Liver (tissue), 9 donors: ENCODE data around the gene CDC7. TPM values are rescaled to one million over a fixed set of nuclear protein-coding genes. Genes with fewer than 3 reads are reported as not detected.

Experiments used
- DNase-seq: peaks from one replicate; pipeline ENCODE4 v3.0.0-alpha.2; 2017; ENCODE audit warnings: low spot score
- H3K27ac ChIP-seq, 2 donors: one replicate each; pipeline ENCODE4 v1.7.0; 2013; ENCODE audit warnings: inconsistent platforms in 2 of 2, low read length in 2 of 2, control low read depth in 1 of 2, low read depth in 1 of 2, mild to moderate bottlenecking in 1 of 2
- H3K27me3 ChIP-seq, 4 donors: one replicate each; pipeline versions ENCODE4 v1.6.1 to v1.7.0; 2013; ENCODE audit warnings: low read length in 3 of 4, inconsistent platforms in 1 of 4, mild to moderate bottlenecking in 1 of 4, moderate library complexity in 1 of 4; ENCODE audit not compliant: control insufficient read depth in 4 of 4, insufficient read depth in 4 of 4
- H3K36me3 ChIP-seq, 4 donors: one replicate each; pipeline versions ENCODE4 v1.6.1 to v1.7.0; 2013; ENCODE audit warnings: low read length in 3 of 4, mild to moderate bottlenecking in 3 of 4, low read depth in 1 of 4, moderate library complexity in 1 of 4; ENCODE audit not compliant: control insufficient read depth in 4 of 4, insufficient read depth in 3 of 4
- H3K4me1 ChIP-seq, 4 donors: one replicate each; pipeline versions ENCODE4 v1.6.1 to v1.7.0; 2013; ENCODE audit warnings: low read length in 3 of 4, mild to moderate bottlenecking in 3 of 4, moderate library complexity in 1 of 4; ENCODE audit not compliant: control insufficient read depth in 4 of 4, insufficient read depth in 4 of 4
- H3K4me3 ChIP-seq, 3 donors: one replicate each; pipeline versions ENCODE4 v1.6.1 to v1.7.0; 2013; ENCODE audit warnings: low read length in 3 of 3, control low read depth in 1 of 3, low read depth in 1 of 3, mild to moderate bottlenecking in 1 of 3
- H3K9ac ChIP-seq, 2 donors: one replicate each; pipeline ENCODE4 v1.7.0; 2013; ENCODE audit warnings: low read length in 2 of 2, mild to moderate bottlenecking in 2 of 2, moderate library complexity in 2 of 2, control low read depth in 1 of 2, low read depth in 1 of 2
- H3K9me3 ChIP-seq, 4 donors: one replicate each; pipeline versions ENCODE4 v1.6.1 to v1.7.0; 2013; ENCODE audit warnings: low read length in 3 of 4; ENCODE audit not compliant: control insufficient read depth in 4 of 4
- ATF3 ChIP-seq: IDR thresholded peaks from 2 replicates; pipeline ENCODE4 v1.6.1; 2016; ENCODE audit warnings: antibody characterized with exemption
- CTCF ChIP-seq: fragments of 150-350 bp; IDR thresholded peaks from 2 replicates; pipeline ENCODE4 v1.5.1; 2017; ENCODE audit warnings: improper control_type of control experiment, low read depth, low read length; ENCODE audit not compliant: missing input control
- EGR1 ChIP-seq, 2 donors: IDR thresholded peaks; 2 replicates each; pipeline ENCODE4 v1.6.1; 2016 to 2018; ENCODE audit warnings: antibody characterized with exemption in 2 of 2, low read depth in 2 of 2
- FOXA1 ChIP-seq: IDR thresholded peaks from 2 replicates; pipeline ENCODE4 v1.6.1; 2016; ENCODE audit warnings: antibody characterized with exemption
- FOXA2 ChIP-seq: IDR thresholded peaks from 2 replicates; pipeline ENCODE4 v1.6.1; 2016; ENCODE audit warnings: antibody characterized with exemption
- GABPA ChIP-seq, 2 donors: IDR thresholded peaks in 1 of 2; conservative IDR thresholded peaks in 1 of 2; 2 replicates each; pipeline ENCODE4 v1.6.1; 2016; ENCODE audit warnings: antibody characterized with exemption in 2 of 2, mild to moderate bottlenecking in 1 of 2, moderate library complexity in 1 of 2
- HNF4A ChIP-seq, 2 donors: conservative IDR thresholded peaks; 2 replicates each; pipeline ENCODE4 v1.6.1; 2016; ENCODE audit warnings: antibody characterized with exemption in 2 of 2, mild to moderate bottlenecking in 2 of 2
- HNF4G ChIP-seq: IDR thresholded peaks from 2 replicates; pipeline ENCODE4 v1.6.1; 2016; ENCODE audit warnings: antibody characterized with exemption
- JUND ChIP-seq, 2 donors: IDR thresholded peaks; 2 replicates each; pipeline ENCODE4 v1.6.1; 2016; ENCODE audit warnings: antibody characterized with exemption in 2 of 2
- MAX ChIP-seq: IDR thresholded peaks from 2 replicates; pipeline ENCODE4 v1.6.1; 2016; ENCODE audit warnings: antibody characterized with exemption
- NR2F2 ChIP-seq: IDR thresholded peaks from 2 replicates; pipeline ENCODE4 v1.6.1; 2016; ENCODE audit warnings: antibody characterized with exemption
- RAD21 ChIP-seq, 2 donors: IDR thresholded peaks; 2 replicates each; pipeline ENCODE4 v1.6.1; 2016; ENCODE audit warnings: antibody characterized with exemption in 2 of 2, mild to moderate bottlenecking in 2 of 2
- REST ChIP-seq: IDR thresholded peaks from 2 replicates; pipeline ENCODE4 v1.6.1; 2016; ENCODE audit warnings: antibody characterized with exemption, mild to moderate bottlenecking
- RXRA ChIP-seq, 2 donors: IDR thresholded peaks; 2 replicates each; pipeline ENCODE4 v1.6.1; 2017 to 2018; ENCODE audit warnings: antibody characterized with exemption in 2 of 2, mild to moderate bottlenecking in 1 of 2
- SP1 ChIP-seq: IDR thresholded peaks from 2 replicates; pipeline ENCODE4 v1.6.1; 2018; ENCODE audit warnings: antibody characterized with exemption, mild to moderate bottlenecking
- TAF1 ChIP-seq: conservative IDR thresholded peaks from 2 replicates; pipeline ENCODE4 v1.6.1; 2016; ENCODE audit warnings: antibody characterized with exemption, mild to moderate bottlenecking
- YY1 ChIP-seq: IDR thresholded peaks from 2 replicates; pipeline ENCODE4 v1.6.1; 2016; ENCODE audit warnings: antibody characterized with exemption, mild to moderate bottlenecking
- ZBTB33 ChIP-seq: IDR thresholded peaks from 2 replicates; pipeline ENCODE4 v1.6.1; 2016; ENCODE audit warnings: antibody characterized with exemption
- WGBS: extraction: QIAGEN DNeasy Blood & Tissue Kit; methylation state at CpG from one replicate; pipeline ENCODE4 v1.1.7; 2013; 5-methylcytosine and 5-hydroxymethylcytosine counted together
- polyA plus RNA-seq, 2 donors: library from polyadenylated mRNA; stranded (reverse) in 1 of 2; unstranded in 1 of 2; fragments of 200-250 nt in 1 of 2; fragments of >200 nt in 1 of 2; fragmentation: Nextera tagmentation in 1 of 2; extraction: Ambion mirVana in 1 of 2; gene quantifications; one replicate each; pipeline versions ENCODE4 v1.2.1 to v1.2.3, GENCODE V29; 2013 to 2015
- total RNA-seq, 2 donors: library from RNA; depleted of rRNA; stranded (reverse); fragments of >200 nt; gene quantifications; one replicate each; pipeline ENCODE4 v1.2.3, GENCODE V29; 2014
- donor health status: healthy.
- donor health status: healthy.
- donor health status: healthy.
- donor health status: healthy.
- donor health status: healthy.

The CDC7 gene
- total and polyA plus RNA-seq, 4 donors = 0.43 to 15.0 (median 0.61) TPM

- H3K9me3 ChIP-seq = no peaks in the 10 kb centered on the region
- no peaks in the 10 kb centered on the region for H3K27me3 ChIP-seq
- H3K27ac ChIP-seq = peak overlapping the region; percentile 82 to 90
- no peaks in the 10 kb centered on the region for H3K36me3 ChIP-seq
- no peak for DNase-seq
- peak overlapping the region; percentile 59 to 76 for H3K9ac ChIP-seq
- WGBS = 19% methylated on average over 14 of the region's 14 CpGs
- TF ChIP-seq RXRA (IDR thresholded peaks at IDR 0.05) (no peak), YY1 (no peak), FOXA2 (no peak), ATF3 (no peak), EGR1 (IDR thresholded peaks at IDR 0.05; ENCODE audit: low read depth in 2 of 2) (no peak), REST (no peak), ZBTB33 (no peak), TAF1 (no peak), FOXA1 (no peak), HNF4A (conservative IDR thresholded peaks at IDR 0.05) (no peak)
- peak overlapping the region; percentile 59 to 100 (median 96) for H3K4me3 ChIP-seq
- H3K4me1 ChIP-seq = peaks cover 0 to 12% (median 8%) of the 10 kb centered on the region in 4 donors
Observed at GRCh38 chr1:91499904-91500755, 521 bp upstream of the CDC7 start.

- WGBS = 2% methylated on average over 9 of the region's 9 CpGs
- Histone ChIP-seq H3K4me3 (peak overlapping the region; percentile 59 to 100 (median 96)), H3K9me3 (no peaks in the 10 kb centered on the region), H3K27me3 (no peaks in the 10 kb centered on the region), H3K27ac (peak overlapping the region; percentile 82 to 90), H3K9ac (peak overlapping the region; percentile 59 to 75), H3K36me3 (no peaks in the 10 kb centered on the region), H3K4me1 (peaks cover 0 to 12% (median 8%) of the 10 kb centered on the region in 4 donors)
- DNase-seq = no peak
- TF ChIP-seq YY1 = no peak
- TF ChIP-seq FOXA2 = no peak
- no peak for TF ChIP-seq CTCF
- TF ChIP-seq TAF1 = no peak
- TF ChIP-seq RAD21 (IDR thresholded peaks at IDR 0.05) = no peak
- TF ChIP-seq GABPA (IDR thresholded peaks at IDR 0.05 in 1 of 2, conservative IDR thresholded peaks at IDR 0.05 in 1 of 2) = no peak
- TF ChIP-seq RXRA (IDR thresholded peaks at IDR 0.05) = no peak
- TF ChIP-seq MAX = no peak
- TF ChIP-seq REST = no peak
- TF ChIP-seq JUND (IDR thresholded peaks at IDR 0.05) = no peak
- TF ChIP-seq NR2F2 = no peak
- TF ChIP-seq ATF3 = no peak
- no peak for TF ChIP-seq FOXA1
- no peak for TF ChIP-seq HNF4A (conservative IDR thresholded peaks at IDR 0.05)
- TF ChIP-seq SP1 = no peak
- TF ChIP-seq HNF4G = no peak
Observed at GRCh38 chr1:91501523-91501851, 836 bp downstream of the CDC7 start.
